KMS-11 (cell line): Measurements from ENCODE around the gene E2F6.

ENCODE experiments used
- H2AFZ ChIP-seq: fragments of 200-600 bp; sonication (generic); 2 replicates; pipeline ENCODE4 v1.6.1; 2016; ENCODE audit warnings: antibody characterized with exemption, mixed run types, low read depth
- H3K27ac ChIP-seq: fragments of 200-600 bp; sonication (generic); 2 replicates; pipeline ENCODE4 v1.6.1; 2016; ENCODE audit warnings: mild to moderate bottlenecking, mixed run types
- H3K27me3 ChIP-seq: fragments of 200-600 bp; sonication (generic); 2 replicates; pipeline ENCODE4 v1.6.1; 2017; ENCODE audit warnings: mild to moderate bottlenecking, low read depth, mixed run types, moderate library complexity; ENCODE audit not compliant: insufficient read depth
- H3K36me3 ChIP-seq: fragments of 200-600 bp; sonication (generic); 2 replicates; pipeline ENCODE4 v1.6.1; 2017; ENCODE audit warnings: mild to moderate bottlenecking, mixed run types; ENCODE audit not compliant: insufficient read depth
- H3K4me1 ChIP-seq: fragments of 200-600 bp; sonication (generic); 2 replicates; pipeline ENCODE4 v1.6.1; 2016; ENCODE audit warnings: mild to moderate bottlenecking, low read depth, mixed run types; ENCODE audit not compliant: poor library complexity, severe bottlenecking
- H3K4me2 ChIP-seq: fragments of 200-600 bp; sonication (generic); 2 replicates; pipeline ENCODE4 v1.7.0; 2016; ENCODE audit warnings: mild to moderate bottlenecking, mixed run types
- H3K4me3 ChIP-seq: fragments of 200-600 bp; sonication (generic); IDR thresholded peaks from 2 replicates; pipeline ENCODE4 v1.6.1; 2017; ENCODE audit warnings: low read depth, low read length, mixed read lengths; ENCODE audit not compliant: insufficient read depth
- H3K79me2 ChIP-seq: fragments of 200-600 bp; sonication (generic); 2 replicates; pipeline ENCODE4 v1.6.1; 2016; ENCODE audit warnings: low read depth, mixed run types; ENCODE audit not compliant: insufficient read depth
- H3K9ac ChIP-seq: fragments of 200-600 bp; sonication (generic); 2 replicates; pipeline ENCODE4 v1.6.1; 2016; ENCODE audit warnings: mild to moderate bottlenecking, mixed run types
- H4K20me1 ChIP-seq: fragments of 200-600 bp; sonication (generic); 2 replicates; pipeline ENCODE4 v1.6.1; 2016; ENCODE audit warnings: mild to moderate bottlenecking, mixed run types; ENCODE audit not compliant: insufficient read depth
- CTCF ChIP-seq: fragments of 200-600 bp; sonication (generic); conservative IDR thresholded peaks from 2 replicates; pipeline ENCODE4 v1.6.1; 2017; ENCODE audit warnings: low read depth, mild to moderate bottlenecking, antibody characterized with exemption, low read length, moderate library complexity, mixed read lengths

The E2F6 gene

GRCh38 chr2:11397513-11397912 is 68.4 kb downstream of the E2F6 start:
- Histone ChIP-seq H3K27me3 (no peaks in the 10 kb centered on the region), H3K79me2 (no peaks in the 10 kb centered on the region), H3K27ac (no peak overlapping the region), H3K4me2 (no peak overlapping the region), H4K20me1 (no peaks in the 10 kb centered on the region), H2AFZ (no peak overlapping the region), H3K9ac (no peak overlapping the region), H3K36me3 (no peaks in the 10 kb centered on the region), H3K4me3 (no peak overlapping the region), H3K4me1 (no peaks in the 10 kb centered on the region)
- no peak for TF ChIP-seq CTCF

GRCh38 chr2:11396467-11397445 is 69.2 kb downstream of the E2F6 start:
- Histone ChIP-seq H3K36me3 (no peaks in the 10 kb centered on the region), H3K4me1 (no peaks in the 10 kb centered on the region), H3K4me3 (no peak overlapping the region), H3K27me3 (no peaks in the 10 kb centered on the region), H4K20me1 (no peaks in the 10 kb centered on the region), H3K9ac (no peak overlapping the region), H3K4me2 (no peak overlapping the region), H2AFZ (no peak overlapping the region), H3K27ac (no peak overlapping the region), H3K79me2 (no peaks in the 10 kb centered on the region)
- TF ChIP-seq CTCF = no peak

- Histone ChIP-seq H3K79me2 (no peaks in the 10 kb centered on the region), H3K4me1 (no peaks in the 10 kb centered on the region), H3K27me3 (no peaks in the 10 kb centered on the region), H3K27ac (no peak overlapping the region), H4K20me1 (no peaks in the 10 kb centered on the region), H3K36me3 (no peaks in the 10 kb centered on the region), H3K4me3 (no peak overlapping the region), H3K4me2 (no peak overlapping the region), H3K9ac (no peak overlapping the region), H2AFZ (no peak overlapping the region)
- no peak for TF ChIP-seq CTCF
Observed at GRCh38 chr2:11396021-11396420, 69.9 kb downstream of the E2F6 start.

GRCh38 chr2:11395389-11395788 is 70.6 kb downstream of the E2F6 start:
- Histone ChIP-seq H3K79me2 (no peaks in the 10 kb centered on the region), H3K27me3 (no peaks in the 10 kb centered on the region), H3K27ac (no peak overlapping the region), H3K9ac (no peak overlapping the region), H2AFZ (no peak overlapping the region), H3K4me2 (no peak overlapping the region), H3K36me3 (no peaks in the 10 kb centered on the region), H4K20me1 (no peaks in the 10 kb centered on the region), H3K4me3 (no peak overlapping the region), H3K4me1 (no peaks in the 10 kb centered on the region)
- TF ChIP-seq CTCF = no peak
